Measurements from ENCODE around the gene PSMD8. TPM values are rescaled to one million over a fixed set of nuclear protein-coding genes. Genes with fewer than 3 reads are reported as not detected.
"Not testable (repeated sequence)": the region's sequence is repeated elsewhere in the genome, so short reads cannot be mapped to it uniquely, and the experiment has no call there.

The PSMD8 gene
- total and polyA plus RNA-seq, 10 donors = 39.0 to 144 (median 81.9) TPM

- peaks cover 8 to 24% (median 19%) of the 10 kb centered on the region in 6 donors for H3K4me1 ChIP-seq
- H3K4me3 ChIP-seq = peak overlapping the region; percentile 60 to 83 (median 68)
- intact Hi-C loops (cut with DNase I; ENCODE audit: low total_unique reads) = no loop called here
- H3K36me3 ChIP-seq = no peaks in the 10 kb centered on the region
- no peaks in the 10 kb centered on the region for H3K9me3 ChIP-seq
- DNase-seq = peak; percentile 89
- TF ChIP-seq POLR2A (IDR thresholded peaks at IDR 0.05) (no peak), POLR2AphosphoS5 (IDR thresholded peaks at IDR 0.05) (peak in 2 of 3 donors; percentile 16 to 53), CTCF (IDR thresholded peaks at IDR 0.05 in 8 of 11, conservative IDR thresholded peaks at IDR 0.05 in 3 of 11) (peak in 5 of 11 experiments; percentile 8 to 47 (median 11))
- H3K27me3 ChIP-seq (replicated peaks in 1 of 7) = peaks cover 0 to 58% (median 4%) of the 10 kb centered on the region in 7 donors
- 1 to 2% (median 1%) methylated on average over 24 to 37 of the region's 37 CpGs for WGBS, 5 donors
- peak overlapping the region in 6 of 8 donors; percentile 42 to 81 (median 66) for H3K27ac ChIP-seq
Observed at GRCh38 chr19:38361633-38362075, 12.7 kb upstream of the PSMD8 start.

DNA sequence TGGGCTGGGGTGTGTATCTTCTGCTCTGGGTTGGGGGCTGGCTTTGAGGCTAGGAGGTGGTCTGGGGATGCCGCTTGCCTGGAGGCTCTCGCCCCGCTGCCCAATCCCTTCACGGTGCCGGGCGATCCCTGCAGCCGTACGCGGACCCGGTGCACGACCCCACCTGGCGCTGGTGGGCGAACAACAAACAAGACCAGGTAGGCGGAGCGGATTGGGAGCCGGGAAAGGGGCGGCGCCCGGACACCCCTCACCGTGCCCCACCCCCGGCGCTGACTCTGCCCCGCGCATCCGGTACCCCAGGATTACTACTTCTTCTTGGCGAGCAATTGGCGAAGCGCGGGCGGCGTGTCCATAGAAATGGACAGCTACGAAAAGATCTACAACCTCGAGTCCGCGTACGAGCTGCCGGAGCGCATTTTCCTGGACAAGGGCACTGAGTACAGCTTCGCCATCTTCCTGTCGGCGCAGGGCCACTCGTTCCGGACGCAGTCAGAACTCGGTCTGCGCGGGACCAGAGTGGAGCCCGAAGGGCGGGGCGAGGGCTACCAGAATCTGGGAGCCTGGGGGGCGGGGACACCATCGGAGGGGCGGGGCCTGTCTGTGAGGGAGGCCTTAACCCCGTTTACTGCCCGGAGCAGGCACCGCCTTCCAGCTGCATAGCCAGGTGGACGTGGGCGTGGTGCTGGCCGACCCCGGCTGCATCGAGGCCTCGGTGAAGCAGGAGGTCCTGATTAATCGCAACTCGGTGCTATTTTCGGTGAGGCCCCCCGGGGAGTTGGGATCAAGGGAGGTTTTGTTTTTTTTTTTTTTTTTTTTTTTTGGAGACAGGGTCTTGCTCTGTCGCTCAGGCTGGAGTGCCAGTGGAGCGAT, 12.1 kb upstream of the PSMD8 start:
- peak; percentile 66 to 77 (median 71) for TF ChIP-seq POLR2AphosphoS5 (IDR thresholded peaks at IDR 0.05)
- no peak for TF ChIP-seq POLR2A (IDR thresholded peaks at IDR 0.05)
- no peak for TF ChIP-seq CTCF (IDR thresholded peaks at IDR 0.05 in 8 of 11, conservative IDR thresholded peaks at IDR 0.05 in 3 of 11)
- Histone ChIP-seq H3K27ac (peak overlapping the region in 7 of 8 donors; percentile 42 to 81 (median 66)), H3K9me3 (no peaks in the 10 kb centered on the region), H3K27me3 (replicated peaks in 1 of 7) (peaks cover 0 to 65% (median 4%) of the 10 kb centered on the region in 7 donors), H3K4me1 (peaks cover 8 to 24% (median 19%) of the 10 kb centered on the region in 6 donors), H3K36me3 (no peaks in the 10 kb centered on the region), H3K4me3 (peak overlapping the region; percentile 60 to 83 (median 68))
- 1 to 3% (median 3%) methylated on average over 43 to 68 of the region's 68 CpGs for WGBS, 5 donors
- DNase-seq = peak; percentile 91
- intact Hi-C loops (cut with DNase I; ENCODE audit: low total_unique reads) = no loop called here

DNA sequence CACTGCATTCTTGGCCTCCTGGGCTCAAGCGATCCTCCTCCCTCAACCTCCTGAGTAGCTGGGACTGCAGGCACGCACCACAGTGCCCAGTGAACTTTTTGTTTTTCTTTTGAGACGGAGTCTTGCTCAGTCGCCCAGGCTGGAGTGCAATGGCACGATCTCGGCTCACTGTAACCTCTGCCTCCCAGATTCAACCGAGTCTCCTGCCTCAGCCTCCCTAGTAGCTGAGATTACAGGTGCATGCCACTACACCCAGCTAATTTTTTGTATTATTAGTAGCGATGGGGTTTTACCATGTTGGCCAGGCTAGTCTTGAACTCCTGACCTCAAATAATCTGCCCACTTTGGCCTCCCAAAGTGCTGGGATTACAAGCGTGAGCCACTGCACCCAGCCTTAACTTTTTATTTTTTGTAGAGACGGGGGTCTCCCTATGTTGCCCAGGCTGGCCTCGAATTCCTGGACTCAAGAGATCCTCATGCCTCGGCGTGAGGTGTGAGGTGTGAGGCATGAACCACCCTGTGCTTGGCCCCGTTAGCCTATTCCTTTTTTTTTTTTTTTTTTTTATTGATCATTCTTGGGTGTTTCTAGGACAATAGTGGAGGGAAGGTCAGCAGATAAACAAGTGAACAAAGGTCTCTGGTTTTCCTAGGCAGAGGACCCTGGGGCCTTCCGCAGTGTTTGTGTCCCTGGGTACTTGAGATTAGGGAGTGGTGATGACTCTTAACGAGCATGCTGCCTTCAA, 11.3 kb upstream of the PSMD8 start:
- DNase-seq; H3K9me3 ChIP-seq; intact Hi-C loops (cut with DNase I; ENCODE audit: low total_unique reads); H3K36me3 ChIP-seq: not testable (repeated sequence)
- Histone ChIP-seq H3K4me3 (peak overlapping the region in 6 of 8 donors; percentile 60 to 83 (median 70)), H3K4me1 (peaks cover 8 to 24% (median 19%) of the 10 kb centered on the region in 6 donors), H3K27me3 (replicated peaks in 1 of 7) (peaks cover 0 to 73% (median 4%) of the 10 kb centered on the region in 7 donors), H3K27ac (peak overlapping the region in 5 of 8 donors; percentile 66 to 81 (median 67))
- WGBS, 5 donors = 79 to 86% (median 81%) methylated on average over 14 to 16 of the region's 16 CpGs

DNA sequence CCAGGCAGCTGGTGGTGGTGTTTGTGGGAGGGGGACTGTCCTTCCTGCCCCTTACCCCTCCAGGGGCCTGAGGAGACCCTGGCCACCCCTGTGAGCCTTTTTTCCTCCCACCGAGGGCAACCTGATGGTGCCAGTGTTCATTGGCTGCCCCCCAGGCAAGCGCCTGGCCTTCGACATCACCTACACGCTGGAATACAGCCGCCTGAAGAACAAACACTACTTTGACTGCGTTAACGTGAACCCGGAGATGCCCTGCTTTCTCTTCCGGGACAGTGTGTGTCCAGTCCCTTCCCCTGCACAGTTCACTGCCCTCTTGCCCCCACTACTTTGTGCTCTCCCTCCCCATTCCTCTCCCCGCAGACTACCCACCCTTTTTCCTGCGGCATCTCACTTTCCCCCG, 7.3 kb upstream of the PSMD8 start:
- H3K9me3 ChIP-seq = no peaks in the 10 kb centered on the region
- no peak for DNase-seq
- H3K4me1 ChIP-seq = peaks cover 5 to 12% (median 10%) of the 10 kb centered on the region in 6 donors
- H3K4me3 ChIP-seq = no peak overlapping the region
- H3K27me3 ChIP-seq (replicated peaks in 1 of 7) = peaks cover 0 to 48% (median 0%) of the 10 kb centered on the region in 7 donors
- no peak overlapping the region for H3K27ac ChIP-seq
- TF ChIP-seq POLR2A (IDR thresholded peaks at IDR 0.05) (no peak), POLR2AphosphoS5 (IDR thresholded peaks at IDR 0.05) (no peak), CTCF (IDR thresholded peaks at IDR 0.05 in 8 of 11, conservative IDR thresholded peaks at IDR 0.05 in 3 of 11) (no peak)
- intact Hi-C loops (cut with DNase I; ENCODE audit: low total_unique reads) = no loop called here
- WGBS, 5 donors = 79 to 88% (median 85%) methylated on average over 12 of the region's 12 CpGs
- H3K36me3 ChIP-seq = no peaks in the 10 kb centered on the region

Measured in spleen (tissue), 11 donors.